A673 (cell line): ENCODE measurements around the gene SORL1.

Experiments
- CTCF ChIP-seq: fragments of 300-800, 200-600 bp; sonication (generic); conservative IDR thresholded peaks from 2 replicates; pipeline ENCODE4 v1.5.1; 2017; ENCODE audit warnings: low read depth, mild to moderate bottlenecking, antibody characterized with exemption, low read length, moderate library complexity, mixed read lengths
- EZH2 ChIP-seq: fragments of 200-600 bp; sonication (generic); IDR thresholded peaks from 2 replicates; pipeline ENCODE4 v1.6.1; 2017; ENCODE audit warnings: borderline replicate concordance, low read depth, mild to moderate bottlenecking, mixed read lengths, antibody characterized with exemption, low read length; ENCODE audit not compliant: poor library complexity, severe bottlenecking

- no peak for TF ChIP-seq CTCF
- no peak for TF ChIP-seq EZH2
Observed at GRCh38 chr11:121408830-121409229, 43.3 kb upstream of the SORL1 start.
